Measurements from ENCODE around the gene CNGB1.
A peak's percentile ranks its signal among the peaks of the same experiment; 100 is the strongest.
"Not testable (repeated sequence)": the region's sequence is repeated elsewhere in the genome, so short reads cannot be mapped to it uniquely, and the experiment has no call there.

CNGB1 gene

GRCh38 chr16:57970970-57971369, at the start of gene CNGB1:
Gene CNGB1, minus strand, starts transcription at chr16:57971128. Its CDS starts 3,842 bp downstream, at chr16:57967286.
- no peak for DNase-seq

DNA sequence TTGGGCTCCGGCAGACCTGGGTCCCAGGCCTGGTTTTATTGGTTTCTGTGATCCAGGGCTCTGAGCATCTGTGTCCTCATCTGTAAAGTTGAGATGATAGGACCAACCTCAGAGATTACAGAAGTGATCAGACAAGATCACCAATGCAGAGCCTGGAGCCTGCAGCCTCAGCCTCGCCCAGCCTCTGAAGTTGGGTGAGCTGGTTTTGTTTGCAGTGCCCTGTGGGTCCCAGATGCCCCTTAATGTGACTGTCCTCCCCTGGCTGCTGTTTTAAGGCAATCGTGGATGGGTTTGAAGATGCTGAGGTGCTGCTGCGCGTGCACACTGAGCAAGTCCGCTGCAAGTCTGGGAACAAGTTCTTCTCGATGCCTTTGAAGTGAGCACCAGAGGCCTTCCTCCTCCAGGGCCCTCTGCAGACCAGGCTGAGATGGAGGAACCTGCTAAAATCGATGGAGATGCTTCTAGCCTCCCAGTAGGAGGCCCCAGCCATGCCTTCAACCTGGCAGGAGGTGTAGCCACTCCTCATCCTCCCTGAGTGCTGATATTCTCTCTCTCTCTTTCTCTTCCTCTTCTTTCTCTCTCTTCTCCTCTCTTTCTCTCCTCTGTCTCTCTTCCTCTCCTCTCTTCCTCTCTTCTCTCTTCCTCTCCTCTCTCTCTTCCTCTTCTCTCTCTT, 49.1 kb upstream of the CNGB1 start:
- no peak for DNase-seq

DNA sequence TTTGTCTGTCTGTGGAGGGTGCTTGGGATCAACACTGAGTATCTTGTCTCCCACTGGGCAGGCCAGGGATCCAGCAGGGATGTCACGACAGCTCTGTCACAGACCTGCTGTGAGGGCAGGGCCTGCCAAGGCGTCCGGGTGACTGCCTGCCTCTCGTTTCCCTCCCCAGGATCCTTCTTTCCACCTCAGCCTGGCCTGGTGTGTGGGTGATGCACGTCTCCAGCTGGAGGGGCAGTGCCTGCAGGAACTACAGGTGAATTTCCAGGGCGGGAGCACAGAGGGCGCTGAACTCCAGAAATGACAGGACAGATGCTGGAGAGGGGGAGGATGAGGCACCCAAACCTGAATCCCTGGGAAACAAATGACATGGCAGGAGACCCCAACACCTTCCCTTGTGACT, 47.9 kb upstream of the CNGB1 start:
- DNase-seq = no peak

- DNase-seq = peak in 1 of 2 experiments; percentile 13
Observed at GRCh38 chr16:58016840-58017446, 46.0 kb upstream of the CNGB1 start.

GRCh38 chr16:58013201-58013956, 42.5 kb upstream of the CNGB1 start:
- DNase-seq = no peak

GRCh38 chr16:58012481-58012880, 41.6 kb upstream of the CNGB1 start:
- no peak for DNase-seq

- no peak for DNase-seq
Observed at GRCh38 chr16:58011652-58012051, 40.7 kb upstream of the CNGB1 start.

DNA sequence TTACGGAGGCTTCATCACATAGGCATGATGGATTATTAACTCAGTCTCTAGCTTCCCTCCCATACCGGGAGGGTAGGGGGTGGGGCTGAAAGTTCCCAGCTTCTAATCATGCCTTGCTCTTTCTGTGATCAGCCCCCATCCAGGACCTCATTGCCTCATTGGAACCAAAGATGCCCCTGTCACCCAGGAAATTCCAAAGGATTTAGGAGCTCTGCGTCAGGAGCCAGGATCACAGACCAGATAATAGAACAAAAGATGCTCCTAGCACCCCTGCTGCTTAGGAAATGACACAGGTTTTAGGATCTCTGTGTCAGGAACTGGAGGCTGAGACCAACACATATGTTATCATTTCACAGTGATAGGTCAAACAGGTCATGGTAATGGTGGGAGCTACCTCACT, 40.0 kb upstream of the CNGB1 start:
- DNase-seq = no peak

GRCh38 chr16:58009856-58010416, 39.0 kb upstream of the CNGB1 start:
- DNase-seq = no peak

DNA sequence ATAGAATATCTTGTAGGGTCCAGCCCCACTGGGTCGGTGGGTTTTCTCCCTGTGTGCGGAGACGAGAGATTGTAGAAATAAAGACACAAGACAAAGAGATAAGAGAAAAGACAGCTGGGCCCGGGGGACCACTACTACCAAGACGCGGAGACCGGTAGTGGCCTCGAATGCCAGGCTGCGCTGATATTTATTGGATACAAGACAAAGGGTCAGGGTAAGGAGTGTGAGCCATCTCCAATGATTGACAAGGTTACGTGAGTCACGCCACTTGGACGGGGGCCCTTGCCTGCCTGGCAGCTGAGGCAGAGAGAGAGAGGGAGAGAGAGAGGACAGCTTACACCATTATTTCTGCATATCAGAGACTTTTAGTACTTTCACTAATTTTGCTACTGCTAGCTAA, 33.8 kb upstream of the CNGB1 start:
- not testable (repeated sequence) for DNase-seq

GRCh38 chr16:58002936-58003335, 32.0 kb upstream of the CNGB1 start:
- DNase-seq = no peak

DNA sequence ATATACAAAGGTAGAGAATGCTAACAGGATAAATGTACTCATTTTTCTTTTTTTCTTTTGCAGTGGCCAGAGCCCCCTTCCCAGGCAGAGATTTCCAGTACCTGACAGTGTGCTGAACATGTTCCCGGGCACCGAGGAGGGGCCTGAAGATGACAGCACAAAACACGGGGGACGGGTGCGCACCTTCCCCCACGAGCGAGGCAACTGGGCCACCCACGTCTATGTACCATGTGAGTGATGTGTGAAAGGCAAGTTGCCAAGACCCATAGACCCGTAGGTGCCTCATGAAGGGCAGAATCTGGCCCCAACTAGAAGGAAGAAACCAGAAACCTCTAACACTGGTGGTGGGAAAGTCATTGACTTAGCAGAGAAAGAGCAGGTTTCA, 31.5 kb upstream of the CNGB1 start:
- DNase-seq = no peak

DNA sequence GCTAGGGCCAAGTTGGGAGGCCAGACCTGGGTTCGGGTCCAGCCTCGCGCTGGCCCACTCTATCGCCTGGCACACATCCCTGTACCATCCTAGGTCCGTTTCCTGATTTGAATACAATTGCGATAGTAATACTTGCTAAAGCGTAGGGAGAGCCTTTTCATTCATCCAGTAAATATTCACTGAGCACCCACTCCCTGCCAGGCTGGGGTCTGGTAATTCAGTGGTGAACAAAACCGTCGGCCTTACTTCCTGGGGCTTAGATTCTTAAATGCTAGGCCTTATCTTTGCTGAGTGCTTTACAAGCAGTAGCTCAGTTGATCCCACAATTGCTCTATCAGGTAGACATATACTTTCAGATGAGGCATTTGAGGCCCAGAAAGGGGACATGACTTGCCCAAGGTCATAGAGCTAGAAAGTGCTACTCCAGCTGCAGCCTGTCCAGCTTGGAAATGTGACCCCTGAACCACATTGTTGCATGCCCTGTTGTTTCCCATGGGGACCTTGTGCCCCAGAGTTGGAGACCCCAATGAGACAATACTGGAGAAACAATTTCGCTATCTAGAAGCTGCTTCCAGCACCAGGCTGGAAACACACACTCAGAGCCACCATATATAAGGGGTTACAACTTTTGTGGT, 31.0 kb upstream of the CNGB1 start:
- no peak for DNase-seq

DNA sequence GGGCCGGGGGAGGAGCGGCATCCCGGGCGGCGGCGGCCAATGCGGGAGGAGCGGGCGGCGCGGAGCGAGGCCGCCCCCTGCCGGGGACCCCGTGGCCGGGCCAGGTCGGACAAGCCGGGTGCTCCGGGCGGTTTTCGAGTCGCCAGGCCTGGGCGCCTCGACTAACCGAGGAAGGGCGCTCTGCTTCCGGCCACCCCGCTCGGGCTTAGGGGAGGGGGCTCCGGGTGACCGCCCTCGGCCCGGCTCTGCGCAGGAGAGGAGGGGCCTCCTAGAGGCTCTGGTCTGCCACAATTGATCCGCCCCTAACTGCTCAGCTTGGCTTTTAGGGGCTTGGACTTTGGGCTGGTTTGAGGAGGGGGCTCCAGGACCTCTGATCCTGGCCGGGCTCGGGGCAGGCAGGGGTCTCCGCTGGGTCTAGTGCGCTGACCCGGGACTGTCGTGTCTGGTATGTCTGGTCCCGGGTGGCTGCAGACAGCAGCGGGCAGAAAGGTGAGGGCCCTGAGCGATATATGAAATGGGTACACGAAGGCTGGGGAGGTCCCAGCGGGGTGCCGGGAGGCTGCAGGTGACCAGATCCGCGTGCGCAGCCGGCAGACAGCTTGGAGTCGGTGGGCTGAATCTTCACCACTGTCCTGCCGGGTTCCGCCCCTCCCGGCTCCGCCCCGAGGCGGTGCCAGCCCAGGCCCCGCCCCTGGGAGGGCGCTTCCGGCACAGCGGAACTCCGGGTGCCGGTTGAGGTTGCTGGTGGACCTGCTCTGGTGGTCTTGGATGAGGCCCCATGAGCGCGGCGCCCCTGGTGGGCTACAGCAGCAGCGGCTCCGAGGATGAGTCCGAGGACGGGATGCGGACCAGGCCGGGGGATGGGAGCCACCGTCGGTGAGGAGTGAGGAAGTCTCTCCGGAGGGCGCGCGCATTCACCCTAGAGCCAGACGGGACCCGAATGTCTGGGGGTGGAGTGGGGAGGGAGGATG, 30.1 kb upstream of the CNGB1 start, which contains the start of gene USB1:
Gene USB1, plus strand, starts transcription at position 702 of the 971 bp plus-strand sequence. Its CDS starts 77 bp downstream, at position 779.
- peak; percentile 23 to 70 for DNase-seq

GRCh38 chr16:57999971-58000705, 29.2 kb upstream of the CNGB1 start, which contains the start of gene ZNF319:
Gene ZNF319, minus strand, starts transcription at chr16:58000672. Its CDS starts 2,407 bp downstream, at chr16:57998265.
- no peak for DNase-seq

DNA sequence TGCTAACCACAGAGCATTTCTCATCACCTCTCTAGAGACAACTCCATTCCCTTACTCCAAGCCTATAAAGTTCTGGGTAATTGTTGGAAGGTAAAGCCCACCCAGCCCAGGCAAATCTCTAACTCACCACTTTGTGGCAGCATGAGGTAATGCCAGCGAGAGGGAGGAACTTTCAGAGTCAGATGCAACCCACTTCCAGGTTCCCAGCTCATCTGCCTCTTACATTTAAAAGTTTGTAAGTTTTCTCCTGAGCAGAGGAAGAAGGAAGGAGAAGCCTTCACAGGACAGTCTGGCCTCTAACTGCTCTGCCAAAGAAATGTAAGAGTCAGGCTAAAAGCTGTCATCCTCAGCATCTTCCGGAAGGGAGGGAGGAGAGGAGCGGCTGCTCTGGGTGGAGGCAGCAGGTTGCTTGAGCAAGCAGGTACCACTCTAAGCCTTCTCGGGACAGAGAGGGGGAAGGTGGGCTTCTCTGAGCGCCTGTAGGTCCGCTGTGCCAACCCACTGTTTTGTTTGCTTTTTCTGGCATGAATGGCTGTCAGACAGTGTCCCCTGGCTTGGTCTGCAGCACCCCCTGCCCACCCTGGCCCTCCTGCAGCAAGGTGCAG, 28.5 kb upstream of the CNGB1 start:
- DNase-seq = no peak

- DNase-seq = no peak
Observed at GRCh38 chr16:57998992-57999365, 28.1 kb upstream of the CNGB1 start.

DNA sequence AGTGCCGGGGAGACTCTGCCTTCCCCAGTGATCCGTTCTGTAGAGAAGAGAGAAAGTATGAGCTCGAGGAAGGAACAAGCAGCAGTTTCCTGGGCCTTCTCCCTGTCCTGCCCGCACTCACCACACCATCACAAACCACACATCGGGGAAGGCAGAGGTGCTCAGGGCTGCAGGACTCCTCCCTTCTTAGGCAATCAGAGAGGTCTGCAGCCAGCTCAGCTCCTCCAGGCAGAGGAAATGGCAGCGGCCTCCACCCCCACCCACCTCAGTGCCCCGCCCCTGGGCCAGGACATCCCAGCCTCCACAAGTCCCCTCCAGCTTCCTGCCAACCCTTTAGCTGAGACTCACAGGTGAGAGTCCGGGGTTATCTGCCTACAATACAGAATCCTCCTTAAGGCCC, 27.6 kb upstream of the CNGB1 start:
- no peak for DNase-seq

DNA sequence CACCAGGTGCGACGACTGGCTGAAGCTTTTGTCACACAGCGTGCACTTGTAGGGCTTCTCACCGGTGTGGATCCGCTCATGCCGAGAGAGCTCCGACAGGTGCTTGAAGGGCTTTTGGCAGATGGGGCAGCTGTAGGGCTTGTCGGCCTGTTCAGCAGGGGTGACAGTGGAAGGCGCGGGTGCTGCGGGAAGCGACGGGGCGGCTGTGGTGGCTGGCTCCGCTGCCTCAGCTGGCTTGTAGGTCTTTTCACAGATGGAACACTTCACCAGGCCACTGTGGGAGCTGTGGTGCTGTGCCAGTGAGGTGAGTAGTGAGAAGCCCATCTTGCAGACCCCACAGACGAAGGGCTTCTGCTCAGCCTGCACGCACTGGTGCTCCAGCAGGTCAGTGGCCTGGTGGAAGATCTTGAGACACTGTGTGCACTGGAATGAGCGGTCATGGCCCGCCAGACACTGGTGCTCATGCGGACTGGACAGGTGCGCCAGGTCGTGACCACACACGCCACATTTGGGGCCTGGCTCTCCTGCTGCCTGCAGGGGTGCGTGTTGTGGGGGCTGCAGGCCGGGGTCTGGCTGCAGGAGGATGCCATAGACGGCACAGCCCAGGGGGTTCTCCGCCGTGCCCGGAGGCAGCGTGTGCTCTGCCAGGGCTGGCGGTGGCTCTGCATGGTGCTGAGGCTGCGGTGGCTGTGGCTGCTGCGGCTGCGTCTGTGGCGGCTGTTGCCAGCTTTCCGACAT, 26.8 kb upstream of the CNGB1 start:
- DNase-seq = no peak

GRCh38 chr16:57997176-57997527, 26.2 kb upstream of the CNGB1 start:
- DNase-seq = no peak

All from NCI-H446 (cell line).